ENCODE data around the gene TUB.
A peak's percentile ranks its signal among the peaks of the same experiment; 100 is the strongest.

The TUB gene

DNA sequence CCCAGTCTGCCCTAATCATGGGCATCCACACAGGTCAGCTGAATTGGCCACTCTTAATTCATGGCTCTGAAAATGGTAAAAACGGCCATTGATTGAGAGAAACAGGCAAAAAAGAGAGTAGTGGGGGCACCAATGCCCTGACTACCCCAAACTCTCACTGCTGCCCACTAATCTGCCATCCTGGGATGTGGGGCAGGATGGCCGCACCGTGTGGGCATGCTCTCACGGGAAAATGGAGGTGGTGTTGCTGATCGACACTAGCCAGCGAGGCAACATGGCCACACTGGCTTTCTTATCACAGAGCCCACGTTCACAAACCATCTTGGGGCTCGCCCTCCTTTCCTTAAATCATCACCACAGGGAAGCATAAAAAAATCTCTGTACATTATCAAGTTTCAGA is 11.2 kb upstream of the TUB start:
- DNase-seq, result no peak

DNA sequence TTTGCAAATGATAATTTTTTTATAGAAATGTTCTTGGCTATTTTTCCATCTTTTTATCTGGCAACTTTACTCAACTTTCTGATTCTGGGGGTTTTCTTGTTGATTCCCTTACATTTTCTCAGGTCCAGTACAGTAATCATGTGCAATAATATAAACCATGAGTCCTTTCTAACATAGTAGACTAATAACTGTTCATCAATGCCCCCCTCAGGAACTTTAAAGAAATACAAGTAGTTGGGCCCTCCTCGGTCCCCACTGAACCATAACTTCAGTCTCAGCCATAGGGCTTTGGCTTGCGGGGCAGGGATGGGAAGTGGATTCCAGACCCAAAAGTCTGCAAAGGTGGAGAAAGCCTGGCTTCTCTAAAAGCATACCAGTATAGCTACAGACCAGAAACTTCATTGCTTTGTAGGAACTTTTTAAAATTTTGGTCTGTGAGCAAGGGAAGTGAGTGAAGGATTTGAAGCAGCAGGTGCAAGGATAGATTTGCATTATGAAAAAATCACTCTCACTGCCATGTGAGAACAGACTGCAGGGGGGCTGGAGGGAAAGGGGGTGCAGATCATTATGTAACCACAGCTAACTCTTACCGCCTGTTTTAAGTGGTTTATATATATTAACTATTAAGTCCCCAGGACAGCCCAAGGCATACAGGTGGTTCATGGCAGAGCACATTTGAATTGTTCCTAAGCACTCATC is 10.4 kb upstream of the TUB start:
- DNase-seq, result no peak

DNA sequence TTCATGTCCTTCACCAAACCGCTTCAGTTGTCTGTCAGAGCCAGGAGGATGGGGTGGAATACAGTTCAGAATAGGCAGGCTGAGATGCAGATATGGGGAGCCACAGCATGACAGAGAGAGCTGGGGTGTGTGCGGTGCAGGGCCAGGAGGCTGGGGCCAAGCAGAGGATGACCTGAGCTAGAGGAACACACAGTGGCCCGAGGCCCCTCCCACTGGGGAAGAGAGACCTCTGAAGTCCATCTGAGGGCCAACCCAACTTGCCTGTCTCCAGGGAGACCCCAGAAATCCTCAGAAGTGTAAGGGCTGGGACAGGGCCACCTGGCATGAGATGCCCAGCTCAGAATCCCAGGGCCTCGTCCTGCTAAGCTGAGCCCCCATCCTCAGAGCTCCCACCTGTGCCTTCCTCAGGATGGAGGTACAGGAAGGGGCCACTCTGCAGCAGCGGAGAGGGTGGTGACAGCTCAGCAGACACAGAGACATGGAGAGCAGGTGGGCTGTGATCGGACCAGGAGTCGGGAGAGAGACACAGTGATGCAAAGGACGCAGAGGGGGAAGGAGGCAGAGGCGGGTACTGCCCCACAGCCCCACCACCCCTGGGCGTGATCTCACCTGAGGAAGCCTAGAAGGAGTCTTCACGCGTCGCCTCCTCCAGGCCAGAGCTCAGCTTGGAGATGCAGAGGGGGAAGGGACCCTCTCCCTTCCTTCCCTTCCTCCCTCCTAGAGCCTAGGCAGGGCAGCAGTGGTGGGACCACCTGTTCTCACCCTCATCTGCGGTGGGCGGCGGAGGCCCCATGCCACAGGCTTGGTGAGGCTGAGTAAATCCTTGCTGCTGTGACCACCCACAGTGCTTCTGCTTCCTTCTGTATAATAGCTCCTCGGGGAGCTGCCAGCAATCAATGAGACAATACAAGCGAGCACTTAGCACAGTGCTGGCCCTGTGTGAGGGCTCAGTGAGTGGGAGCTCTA is 9.1 kb upstream of the TUB start:
- no peak for DNase-seq

DNA sequence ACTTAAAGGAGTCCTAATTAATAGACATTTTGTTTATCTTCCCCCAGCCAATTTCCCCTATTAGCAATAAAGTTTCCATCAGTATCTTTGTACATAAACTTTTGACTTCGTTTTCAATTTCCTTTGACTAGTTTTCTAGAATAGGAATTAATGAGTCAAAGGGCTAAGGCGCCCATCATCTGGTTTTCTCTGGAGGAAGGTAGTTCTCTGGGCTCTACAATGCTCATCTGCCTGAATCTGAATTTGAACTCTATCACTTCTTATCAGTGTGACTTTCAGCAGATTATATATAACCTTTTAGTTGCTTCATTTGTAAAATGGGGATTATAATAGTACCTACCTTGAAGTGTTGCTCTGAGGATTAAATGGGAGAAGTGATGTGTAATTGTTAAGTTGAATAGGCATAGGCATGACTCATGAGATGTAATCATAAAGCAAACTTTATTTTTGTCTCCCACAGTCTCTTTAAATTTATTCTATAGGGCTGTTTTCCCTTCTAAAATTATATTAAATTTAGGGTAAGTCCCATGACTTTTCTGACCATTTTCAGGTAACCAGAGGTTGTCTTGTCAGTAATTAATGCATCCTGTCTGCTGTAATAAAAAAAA is 5.8 kb upstream of the TUB start:
- DNase-seq, result no peak

DNA sequence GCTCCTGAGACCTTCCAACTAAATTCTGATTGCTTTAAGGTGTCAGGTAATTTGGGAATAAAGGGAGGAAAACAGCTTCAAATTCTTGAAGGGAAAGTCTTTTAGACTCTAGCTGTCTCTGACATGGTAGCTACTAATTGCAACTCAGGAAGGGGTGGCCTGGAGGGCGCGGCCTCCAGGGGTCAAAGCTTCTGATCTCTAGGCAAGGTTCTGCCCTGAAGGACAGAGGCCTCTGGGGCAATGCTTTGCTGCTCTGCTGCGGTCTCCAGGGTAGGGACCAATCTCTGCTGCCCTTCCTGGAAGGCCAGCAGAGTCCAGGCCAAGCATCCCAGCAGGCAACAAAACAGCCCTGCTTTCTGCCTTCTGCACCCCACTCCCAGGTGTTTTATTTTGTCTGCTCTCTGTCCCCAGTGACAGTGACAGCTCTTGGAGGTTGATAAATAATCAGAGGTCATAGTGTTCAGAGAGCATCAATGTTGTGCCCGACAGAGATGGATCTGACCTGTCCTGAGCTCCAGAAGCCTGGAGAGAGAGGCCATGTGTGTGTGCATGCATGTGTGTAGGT is 1.8 kb upstream of the TUB start:
- DNase-seq, result no peak

DNA sequence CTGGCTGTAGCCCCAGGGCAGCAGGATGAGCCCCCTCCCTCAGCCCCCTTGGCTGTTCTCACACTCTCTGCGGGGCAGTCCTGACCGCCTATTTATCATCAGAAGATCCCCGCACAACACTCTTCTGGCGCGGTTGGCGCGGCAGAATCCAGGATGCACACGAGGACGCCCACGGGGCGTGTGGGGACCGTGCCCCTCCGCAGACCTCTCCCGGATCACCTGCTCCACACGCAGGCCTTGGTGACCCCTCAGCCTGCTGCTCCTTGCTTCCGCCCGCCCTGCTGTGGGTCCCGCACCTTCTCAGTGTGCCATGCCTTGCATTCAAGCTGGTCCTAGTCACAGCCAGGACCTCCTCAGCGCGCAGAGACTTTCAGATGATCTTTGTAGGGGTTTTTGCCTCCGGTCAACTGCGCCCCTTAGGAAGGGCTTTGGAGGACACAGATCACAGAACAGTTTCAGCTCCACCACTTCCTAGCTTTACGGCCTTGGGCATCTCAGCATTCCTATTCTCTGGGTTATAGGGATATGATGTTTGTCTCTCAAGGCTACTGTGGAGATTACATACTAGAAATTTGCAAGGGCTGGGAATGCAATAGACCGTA is 841 bp upstream of the TUB start:
- DNase-seq, result no peak

DNA sequence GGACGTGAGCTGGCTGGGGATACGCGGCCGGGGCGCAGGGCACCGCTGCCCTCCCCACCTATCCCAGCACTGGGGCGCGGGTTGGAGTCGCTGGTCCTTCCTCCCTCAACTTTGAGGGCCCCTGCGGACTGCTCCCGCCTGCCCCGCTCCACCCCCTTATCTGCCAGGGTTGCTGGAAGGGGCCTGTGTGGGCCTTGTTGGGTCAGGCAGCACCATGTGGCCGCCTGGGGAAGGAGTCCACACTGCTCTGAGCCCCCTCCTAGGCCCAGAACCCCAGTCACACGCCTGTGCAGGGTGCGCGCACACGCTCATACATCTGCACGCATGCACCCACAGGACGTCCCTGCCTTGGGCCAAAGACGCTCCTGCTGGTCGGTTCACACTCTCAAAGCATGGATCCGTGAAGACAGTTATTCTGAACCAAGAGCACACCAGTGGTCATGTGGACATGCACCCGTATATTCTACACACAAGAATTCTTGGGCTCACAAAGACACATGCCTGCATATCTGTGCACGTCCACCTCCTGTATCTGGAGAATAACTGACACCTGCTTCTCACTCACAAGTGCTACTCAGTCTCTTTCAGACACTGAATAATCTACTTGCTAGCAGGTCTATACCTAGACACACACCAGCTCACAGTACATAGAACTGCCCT is 710 bp downstream of the TUB start:
- no peak for DNase-seq

DNA sequence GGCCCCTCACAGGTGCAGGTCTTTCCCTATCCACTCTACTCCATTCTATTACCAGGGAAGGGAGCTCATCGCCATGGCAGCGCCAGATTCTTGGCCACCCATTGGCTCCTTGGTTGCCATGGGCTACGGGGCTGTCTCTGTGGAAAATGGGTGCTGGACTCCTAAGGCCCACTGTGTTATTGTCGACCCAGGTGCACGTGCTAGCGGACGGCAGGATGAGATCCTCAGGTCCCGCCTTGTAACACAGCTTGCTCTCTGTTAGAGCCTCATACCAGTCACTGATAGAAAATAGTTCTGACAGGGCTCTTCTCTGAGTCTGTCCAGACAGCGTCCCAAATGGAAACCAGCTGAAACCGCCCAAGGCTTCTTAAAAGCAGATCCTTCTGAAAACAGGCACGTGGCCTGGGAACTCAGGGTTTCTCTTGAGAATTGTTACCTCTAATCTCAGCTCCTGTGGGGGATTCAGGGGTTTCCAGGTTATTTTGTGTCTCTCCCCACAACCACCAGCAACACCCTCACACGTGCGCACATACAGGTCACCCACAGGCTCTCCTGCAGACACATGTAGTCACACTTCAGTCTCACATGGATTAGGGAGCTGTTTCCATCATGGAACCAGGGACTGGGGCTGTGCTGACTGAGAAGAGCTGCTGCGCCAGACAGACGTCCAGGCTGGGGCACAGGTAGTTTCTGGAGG is 1.5 kb downstream of the TUB start:
- no peak for DNase-seq

DNA sequence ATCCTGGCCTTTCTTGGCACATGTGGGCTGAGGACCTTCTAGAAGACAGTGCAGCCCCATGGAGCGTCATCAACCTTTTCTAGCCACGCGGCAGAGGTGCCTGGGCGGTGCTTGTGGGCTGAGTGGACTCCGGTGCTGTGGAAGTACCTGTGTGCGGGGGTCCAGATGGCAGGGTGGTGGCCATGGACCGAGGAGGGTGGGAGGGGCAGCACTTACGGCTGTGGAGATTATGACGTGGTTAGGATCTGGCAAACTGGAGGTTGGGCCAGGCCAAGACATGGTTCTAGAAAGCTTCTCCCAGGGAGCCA is 2.0 kb downstream of the TUB start:
- no peak for DNase-seq

DNA sequence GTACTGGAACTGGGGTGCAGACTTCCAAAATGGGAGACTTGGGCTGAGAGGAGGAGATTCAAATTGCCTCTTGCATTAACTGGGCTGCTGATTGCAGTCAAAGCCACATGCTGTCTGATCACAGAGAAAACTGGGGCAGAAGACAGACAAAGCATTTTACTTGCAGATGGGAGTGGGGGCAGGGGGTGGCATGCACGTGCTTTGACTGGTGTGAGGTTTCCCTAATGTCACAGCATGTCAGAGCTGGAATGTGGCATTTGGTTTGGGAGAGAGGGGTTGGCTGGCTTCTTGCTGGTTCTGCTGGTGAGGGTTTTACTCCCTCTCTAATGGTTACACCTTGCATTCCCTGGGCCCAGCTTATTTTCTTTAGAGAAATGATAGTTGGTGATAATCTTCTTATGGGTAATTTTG is 2.9 kb downstream of the TUB start:
- no peak for DNase-seq

DNA sequence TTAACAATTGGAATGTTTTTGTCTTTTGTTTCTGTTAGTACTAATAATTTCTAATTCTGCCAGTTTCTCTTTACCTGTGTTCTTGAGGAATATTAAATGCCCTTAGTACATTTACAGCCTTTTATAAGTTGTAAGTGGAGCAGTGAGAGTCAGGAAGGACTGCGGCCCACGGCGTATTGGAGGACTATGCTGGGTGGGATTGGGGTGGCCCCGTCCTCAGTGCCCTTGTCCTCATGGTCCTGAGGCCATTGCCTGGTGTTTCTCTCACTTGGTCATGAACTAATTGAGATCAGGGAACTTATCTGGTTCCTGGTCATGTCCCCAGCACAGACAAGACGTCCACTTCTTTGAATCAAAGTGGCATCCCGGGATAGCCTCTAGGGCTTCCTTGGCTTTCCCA is 3.3 kb downstream of the TUB start:
- DNase-seq, result no peak

DNA sequence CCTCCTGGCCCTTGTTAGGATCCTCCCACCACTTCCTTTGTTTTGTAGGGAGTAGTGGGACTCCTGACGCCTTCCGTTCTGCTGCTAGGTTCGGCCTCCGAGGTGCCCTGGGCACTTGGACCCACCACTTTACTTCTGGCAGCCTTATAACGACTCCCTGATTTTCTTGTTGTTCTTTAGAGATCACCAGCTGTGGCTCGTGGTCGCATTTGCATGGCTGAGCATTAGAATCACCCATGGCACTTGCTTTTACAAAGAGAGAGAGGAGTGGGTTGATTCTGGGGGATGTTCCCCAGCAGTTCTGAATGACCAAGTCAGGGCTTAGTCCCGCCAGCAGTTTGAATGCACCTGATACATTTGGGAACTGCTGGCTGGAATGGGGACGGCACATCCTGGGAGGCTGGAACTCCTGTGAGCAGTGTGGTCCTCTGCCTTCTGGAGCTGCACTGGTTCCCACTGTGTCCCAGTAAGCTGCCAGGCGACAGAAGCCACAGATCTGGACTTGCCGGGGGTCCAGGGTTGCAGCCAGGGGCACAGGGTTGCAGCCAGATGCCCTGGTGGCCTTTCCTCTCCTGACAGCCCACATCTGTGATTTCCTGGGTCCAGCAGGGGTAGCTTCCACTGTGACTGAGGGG is 4.1 kb downstream of the TUB start:
- no peak for DNase-seq

DNA sequence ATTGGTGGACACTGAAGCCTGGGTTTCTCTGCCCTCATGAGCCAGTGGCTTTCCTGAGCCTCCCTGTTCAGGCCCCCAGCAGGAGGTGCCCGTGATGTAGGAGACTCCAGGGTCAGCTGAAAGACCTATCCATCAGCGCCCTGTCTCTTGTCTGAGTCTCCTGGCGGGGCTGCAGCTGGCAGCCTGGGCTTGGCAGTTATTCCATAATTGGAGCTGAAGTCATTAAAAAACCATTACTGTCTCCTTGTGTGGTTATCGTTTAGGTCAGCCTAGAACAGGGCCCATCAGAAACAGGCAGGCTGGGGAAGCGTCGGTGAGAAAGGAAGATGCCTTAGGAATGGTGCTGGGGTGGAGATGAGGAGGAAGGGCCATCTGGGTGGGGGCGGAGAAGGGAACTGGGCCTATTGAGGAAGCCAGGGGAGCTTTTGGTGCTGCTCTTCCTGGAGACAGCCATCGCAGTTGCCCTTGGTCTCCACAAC is 5.0 kb downstream of the TUB start:
- DNase-seq, result no peak

DNA sequence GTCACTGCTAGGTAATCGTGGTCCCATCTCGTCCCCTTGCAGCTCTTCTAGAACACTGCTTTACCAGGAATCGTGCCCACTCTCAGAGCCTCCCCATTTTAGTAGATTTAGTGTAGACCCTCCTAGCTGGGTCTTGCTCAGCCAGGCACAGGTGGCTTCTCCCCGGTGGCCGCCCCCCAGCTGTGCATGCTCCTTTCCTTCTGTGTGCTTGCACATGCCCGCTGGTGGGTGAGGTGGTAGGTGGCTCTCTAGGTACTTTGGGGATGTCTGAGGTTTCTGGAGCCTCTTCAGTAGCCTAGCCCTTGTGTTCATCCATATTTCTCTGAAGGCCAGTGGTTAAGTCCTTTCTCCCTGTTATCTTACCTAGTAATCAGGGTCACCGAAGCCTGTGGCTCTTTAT is 5.6 kb downstream of the TUB start:
- no peak for DNase-seq

DNA sequence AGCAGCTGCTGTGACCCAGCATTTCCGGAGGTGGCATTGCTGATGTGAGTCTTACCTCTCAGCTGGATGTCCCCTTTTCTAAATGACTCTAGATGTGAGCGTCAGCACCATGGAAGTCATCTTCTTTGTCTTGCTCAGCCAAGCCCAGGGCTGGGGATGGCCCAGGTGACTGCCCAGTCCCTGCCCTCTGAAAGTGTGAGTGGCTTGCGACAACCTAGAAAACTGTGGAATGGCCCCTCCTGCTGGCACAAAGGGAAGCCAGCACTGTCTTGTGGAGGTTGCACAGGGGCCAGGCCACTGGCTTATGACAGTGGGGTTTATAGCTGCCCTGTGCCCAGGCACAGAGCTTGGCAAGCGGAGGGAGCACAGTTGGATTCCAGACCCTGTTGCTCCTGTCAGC is 6.2 kb downstream of the TUB start:
- no peak for DNase-seq

DNA sequence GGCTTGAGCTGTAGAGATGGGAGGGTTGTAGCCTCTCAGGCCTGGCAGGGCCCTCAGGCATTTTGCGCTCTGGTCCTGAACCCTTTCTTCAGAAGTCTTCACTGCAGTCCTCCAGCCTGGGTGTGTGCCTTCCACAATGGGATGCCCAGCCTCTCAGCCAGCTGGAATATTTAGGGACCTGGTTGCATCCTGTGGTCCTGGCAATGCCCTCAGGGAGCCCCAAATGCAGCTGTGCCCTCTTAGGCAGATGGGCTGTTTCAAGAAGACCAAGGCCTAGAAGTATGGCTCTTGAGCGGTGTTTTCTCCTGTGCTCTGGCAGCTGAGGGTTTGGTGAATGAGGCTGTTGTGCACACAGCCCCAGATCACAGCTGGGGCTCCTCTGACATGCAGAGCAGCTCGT is 6.7 kb downstream of the TUB start:
- no peak for DNase-seq

DNA sequence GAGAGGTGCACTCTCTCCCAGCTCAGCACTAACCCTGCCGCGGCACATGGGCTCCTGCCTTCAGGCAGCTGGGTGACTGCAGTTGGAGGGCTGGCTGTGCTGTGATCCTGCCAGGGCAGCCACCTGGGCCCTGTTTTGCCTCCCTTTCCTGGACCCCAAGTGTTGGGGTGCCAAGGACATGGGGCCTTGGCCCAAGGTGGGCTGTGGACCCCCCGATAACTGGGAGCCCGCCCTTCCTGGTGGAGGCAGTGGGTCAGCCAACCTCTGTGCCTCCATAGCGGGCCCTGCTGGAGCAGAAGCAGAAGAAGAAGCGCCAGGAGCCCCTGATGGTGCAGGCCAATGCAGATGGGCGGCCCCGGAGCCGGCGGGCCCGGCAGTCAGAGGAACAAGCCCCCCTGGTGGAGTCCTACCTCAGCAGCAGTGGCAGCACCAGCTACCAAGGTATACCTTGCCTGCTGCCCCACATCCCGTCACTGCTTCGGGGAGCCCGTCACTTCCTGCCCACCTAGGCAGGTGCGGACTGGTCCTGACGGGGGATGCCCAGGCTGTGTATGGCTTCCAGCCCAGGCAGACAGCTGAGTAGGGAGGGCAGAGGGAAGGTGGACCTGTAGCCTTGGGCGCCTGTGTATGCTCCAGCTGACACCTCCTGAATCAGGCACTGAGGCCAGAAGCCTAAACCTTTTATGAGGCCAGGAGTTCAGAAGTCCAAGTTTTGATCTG is 8.9 kb downstream of the TUB start:
- DNase-seq, result no peak

DNA sequence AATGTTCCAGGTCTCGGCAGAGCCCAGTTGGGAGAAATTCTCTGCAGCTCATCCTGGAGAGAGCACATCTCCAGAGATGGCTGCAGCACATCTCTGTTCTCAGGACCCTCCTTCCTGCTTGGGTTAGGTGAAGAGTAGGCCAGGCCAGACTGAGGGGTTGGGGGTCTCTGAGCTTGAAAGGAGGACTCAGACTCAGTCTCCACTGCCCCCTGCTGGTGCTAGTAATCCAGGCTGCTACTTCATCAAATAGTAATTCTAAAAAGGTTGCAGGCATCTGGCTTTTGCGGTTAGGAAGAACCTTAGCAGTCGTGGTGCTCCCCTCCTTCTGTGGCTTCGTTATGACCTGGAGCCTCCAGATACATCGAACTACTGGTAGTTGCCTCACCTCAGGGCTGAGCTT is 9.7 kb downstream of the TUB start:
- peak; percentile 18 for DNase-seq

DNA sequence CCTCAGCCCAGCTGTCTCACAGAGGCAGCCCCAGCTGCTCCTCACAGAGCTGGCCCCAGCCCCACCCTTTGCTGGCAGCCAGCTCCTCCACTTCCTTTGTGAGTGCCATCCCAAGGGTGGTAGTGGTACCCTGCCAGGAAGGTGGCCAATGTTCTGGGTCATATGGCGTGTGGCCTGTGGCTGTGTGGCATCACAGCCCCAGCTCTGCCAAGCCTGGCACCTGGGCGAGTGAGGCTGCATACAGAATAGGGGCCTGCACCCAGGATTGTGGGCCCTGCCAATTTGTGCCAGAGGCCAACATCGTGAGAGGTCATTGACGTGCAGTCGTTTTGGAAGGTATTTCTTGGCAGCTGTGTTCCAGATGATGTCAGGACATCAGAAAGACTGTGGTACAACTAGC is 10.7 kb downstream of the TUB start:
- no peak for DNase-seq

DNA sequence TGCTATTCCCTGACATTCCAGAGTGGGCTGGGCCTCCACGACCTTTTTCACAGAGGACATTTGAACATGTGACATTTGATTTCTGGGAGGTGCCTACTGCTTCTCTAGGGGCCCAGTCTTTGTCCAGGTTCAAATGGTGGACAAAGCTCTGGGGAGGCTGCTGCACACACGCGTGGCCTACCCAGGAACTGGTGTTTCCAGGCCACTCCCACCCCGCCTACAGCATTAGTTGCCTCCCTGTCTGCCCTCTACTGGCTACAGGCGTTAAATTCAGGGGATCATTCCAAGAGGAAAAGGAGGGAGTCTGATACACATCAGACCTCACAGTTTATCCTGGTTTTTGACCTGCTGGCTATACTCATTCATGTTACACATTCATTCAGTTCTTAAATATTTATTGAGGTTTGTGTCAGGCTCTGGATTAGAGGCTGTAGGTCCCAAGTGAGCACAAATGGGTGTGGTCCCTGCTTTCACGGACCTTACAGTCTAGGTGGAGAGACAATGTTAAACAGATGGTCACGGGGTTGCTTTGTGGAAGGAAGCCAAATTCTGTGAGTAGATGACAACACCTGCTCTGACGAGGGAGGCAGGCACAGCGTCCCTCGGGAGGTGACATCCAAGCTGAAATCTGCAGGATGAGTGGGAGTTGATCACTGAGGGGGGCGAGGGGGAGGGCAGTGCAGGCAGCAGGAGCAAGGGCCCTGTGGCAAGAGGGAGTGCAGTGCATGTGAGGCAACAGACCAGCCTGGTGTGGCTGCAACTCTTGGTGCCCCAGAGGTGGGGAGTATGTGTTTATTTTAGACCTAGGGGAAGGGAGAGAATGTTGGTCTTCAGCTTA is 11.8 kb downstream of the TUB start:
- DNase-seq, result peak; percentile 57
